Measurements from ENCODE around the gene AWAT1. TPM values are rescaled to one million over a fixed set of nuclear protein-coding genes. Genes with fewer than 3 reads are reported as not detected.

Gene AWAT1
- total RNA-seq, 1 donor from 2014 or later = not detected

DNA sequence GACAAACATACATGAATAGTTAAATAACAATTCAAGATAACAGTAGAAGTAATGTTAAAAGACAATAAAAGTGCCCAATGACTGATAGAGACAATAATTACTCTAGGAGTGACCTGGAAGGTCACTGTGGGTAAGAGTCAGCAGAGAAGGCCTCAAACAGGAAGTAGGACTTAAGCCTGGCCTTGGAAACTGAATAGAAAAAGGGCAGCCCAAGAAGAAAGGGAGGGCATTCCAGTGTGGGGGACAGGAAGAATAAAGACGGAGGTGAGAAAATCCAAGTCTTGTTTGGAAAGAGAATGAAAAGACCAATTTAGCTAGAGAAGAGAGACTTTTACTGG lies 19.6 kb downstream of the AWAT1 start:
- Histone ChIP-seq H3K9me3 (no peaks in the 10 kb centered on the region), H3K27ac (no peak overlapping the region), H3K27me3 (no peaks in the 10 kb centered on the region), H3K4me1 (no peaks in the 10 kb centered on the region), H3K4me3 (no peak overlapping the region), H3K36me3 (no peaks in the 10 kb centered on the region)
- intact Hi-C loops (cut with DNase I) = no loop called here
- TF ChIP-seq, protein P1, sequence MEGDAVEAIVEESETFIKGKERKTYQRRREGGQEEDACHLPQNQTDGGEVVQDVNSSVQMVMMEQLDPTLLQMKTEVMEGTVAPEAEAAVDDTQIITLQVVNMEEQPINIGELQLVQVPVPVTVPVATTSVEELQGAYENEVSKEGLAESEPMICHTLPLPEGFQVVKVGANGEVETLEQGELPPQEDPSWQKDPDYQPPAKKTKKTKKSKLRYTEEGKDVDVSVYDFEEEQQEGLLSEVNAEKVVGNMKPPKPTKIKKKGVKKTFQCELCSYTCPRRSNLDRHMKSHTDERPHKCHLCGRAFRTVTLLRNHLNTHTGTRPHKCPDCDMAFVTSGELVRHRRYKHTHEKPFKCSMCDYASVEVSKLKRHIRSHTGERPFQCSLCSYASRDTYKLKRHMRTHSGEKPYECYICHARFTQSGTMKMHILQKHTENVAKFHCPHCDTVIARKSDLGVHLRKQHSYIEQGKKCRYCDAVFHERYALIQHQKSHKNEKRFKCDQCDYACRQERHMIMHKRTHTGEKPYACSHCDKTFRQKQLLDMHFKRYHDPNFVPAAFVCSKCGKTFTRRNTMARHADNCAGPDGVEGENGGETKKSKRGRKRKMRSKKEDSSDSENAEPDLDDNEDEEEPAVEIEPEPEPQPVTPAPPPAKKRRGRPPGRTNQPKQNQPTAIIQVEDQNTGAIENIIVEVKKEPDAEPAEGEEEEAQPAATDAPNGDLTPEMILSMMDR (IDR thresholded peaks at IDR 0.05) = no peak
- DNase-seq (ENCODE audit: low spot score in 2 of 2) = no peak

- H3K4me1 ChIP-seq = no peaks in the 10 kb centered on the region
- H3K4me3 ChIP-seq = no peak overlapping the region
- H3K27ac ChIP-seq = no peak overlapping the region
- no peaks in the 10 kb centered on the region for H3K36me3 ChIP-seq
- TF ChIP-seq, protein P1 (IDR thresholded peaks at IDR 0.05) = no peak
- no peaks in the 10 kb centered on the region for H3K27me3 ChIP-seq
- H3K9me3 ChIP-seq = no peaks in the 10 kb centered on the region
- no peak for DNase-seq (ENCODE audit: low spot score in 2 of 2)
- intact Hi-C loops (cut with DNase I) = no loop called here
Observed at GRCh38 chrX:70254909-70255308, 20.5 kb downstream of the AWAT1 start.

- no peaks in the 10 kb centered on the region for H3K27me3 ChIP-seq
- DNase-seq (ENCODE audit: low spot score in 2 of 2) = no peak
- H3K4me3 ChIP-seq = no peak overlapping the region
- H3K9me3 ChIP-seq = no peaks in the 10 kb centered on the region
- H3K36me3 ChIP-seq = no peaks in the 10 kb centered on the region
- intact Hi-C loops (cut with DNase I) = no loop called here
- TF ChIP-seq, protein P1 (IDR thresholded peaks at IDR 0.05) = no peak
- no peak overlapping the region for H3K27ac ChIP-seq
- H3K4me1 ChIP-seq = no peaks in the 10 kb centered on the region
Observed at GRCh38 chrX:70255452-70255851, 21.0 kb downstream of the AWAT1 start.

DNA sequence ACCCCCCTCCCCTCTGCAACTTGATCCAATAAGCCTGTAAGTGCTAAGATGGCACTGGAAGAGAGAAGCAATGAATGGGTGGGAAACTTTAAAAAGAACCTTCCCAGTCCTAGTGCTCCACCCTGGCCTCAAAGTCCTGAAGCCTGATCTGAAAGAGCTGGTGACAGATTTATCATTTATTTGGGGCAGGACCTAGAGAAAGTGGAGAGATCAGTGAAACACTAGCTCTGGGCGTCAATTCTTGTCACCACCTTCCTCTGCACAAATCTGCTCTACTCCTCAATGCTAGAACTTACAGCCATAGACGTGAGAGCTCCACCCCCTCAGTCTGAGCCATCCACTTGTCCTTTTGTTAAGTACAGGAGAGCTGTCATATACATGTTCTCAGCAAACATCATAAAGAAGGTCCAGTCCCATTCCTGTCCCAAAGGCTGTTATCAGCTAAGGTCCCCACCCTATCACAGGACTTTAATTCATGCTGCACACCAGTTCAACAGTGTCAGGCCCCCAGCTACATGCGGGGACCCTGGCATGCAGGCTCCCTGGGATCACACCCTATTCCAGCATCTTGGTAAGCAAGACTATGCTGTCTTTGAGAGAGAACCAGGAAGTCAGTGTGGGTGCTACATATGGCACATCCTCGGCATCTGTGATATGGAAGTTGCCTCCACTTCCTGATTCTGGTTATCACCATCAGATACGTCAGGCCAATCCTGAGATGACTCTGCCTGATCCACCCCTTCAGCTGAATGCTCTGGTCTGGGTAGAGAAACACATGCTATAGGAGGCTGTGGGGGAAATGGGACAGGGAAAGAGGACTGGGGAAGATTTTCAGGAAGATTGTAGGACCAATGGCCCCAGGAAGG lies 23.2 kb downstream of the AWAT1 start:
- H3K9me3 ChIP-seq = no peaks in the 10 kb centered on the region
- H3K36me3 ChIP-seq = no peaks in the 10 kb centered on the region
- no peak overlapping the region for H3K27ac ChIP-seq
- no peaks in the 10 kb centered on the region for H3K27me3 ChIP-seq
- TF ChIP-seq, protein P1 (IDR thresholded peaks at IDR 0.05) = no peak
- intact Hi-C loops (cut with DNase I) = no loop called here
- no peaks in the 10 kb centered on the region for H3K4me1 ChIP-seq
- no peak overlapping the region for H3K4me3 ChIP-seq
- DNase-seq (ENCODE audit: low spot score in 2 of 2) = no peak

DNA sequence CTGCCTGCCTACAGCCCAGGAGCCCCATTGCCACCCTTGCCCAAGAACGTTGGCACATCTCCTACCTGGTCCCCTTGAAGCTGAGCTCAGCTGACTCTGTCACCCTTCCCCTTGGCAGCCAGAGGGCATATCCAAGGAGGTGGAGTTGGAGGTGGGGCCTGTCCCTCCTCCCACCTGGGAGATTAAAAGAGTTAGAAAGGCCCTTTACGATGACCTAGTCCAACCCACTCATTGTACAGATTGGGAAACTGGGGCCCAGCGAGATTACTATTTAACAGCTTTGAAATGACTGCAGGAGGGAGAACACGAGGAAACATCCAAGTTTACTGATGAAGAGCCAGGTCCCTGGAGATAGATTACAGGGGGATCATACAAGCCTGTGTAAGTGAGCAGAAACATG lies 25.6 kb downstream of the AWAT1 start, which contains the start of gene P2RY4:
Gene P2RY4 (minus strand): TSS at position 101 of the 400 bp plus-strand sequence. CDS start 580 bp downstream, outside the sequence.
- intact Hi-C loops (cut with DNase I) = no loop called here
- no peaks in the 10 kb centered on the region for H3K9me3 ChIP-seq
- no peaks in the 10 kb centered on the region for H3K27me3 ChIP-seq
- no peak for DNase-seq (ENCODE audit: low spot score in 2 of 2)
- no peaks in the 10 kb centered on the region for H3K4me1 ChIP-seq
- no peaks in the 10 kb centered on the region for H3K36me3 ChIP-seq
- H3K4me3 ChIP-seq = no peak within 1 kb of the TSS
- H3K27ac ChIP-seq = no peak within 1 kb of the TSS
- TF ChIP-seq, protein P1 (IDR thresholded peaks at IDR 0.05) = no peak
